Ovary (tissue), 3 donors: Measurements from ENCODE around the gene CARD9.

Experiments used
- POLR2A ChIP-seq: fragments of 450-650 bp; IDR thresholded peaks from one replicate; pipeline ENCODE4 v1.6.1; 2017; ENCODE audit warnings: antibody characterized with exemption, mild to moderate bottlenecking, moderate library complexity
- TF ChIP-seq, protein P1 (sequence below), 3 donors: fragments of 450-650 bp in 2 of 3; fragments of 200-600 bp in 1 of 3; IDR thresholded peaks; one replicate each; pipeline versions ENCODE4 v1.5.1 to v1.8.0; 2016 to 2022; ENCODE audit warnings: antibody characterized with exemption in 3 of 3, mild to moderate bottlenecking in 1 of 3
- donor health status: DM: no; HTN: no; CAD: no.

DNA sequence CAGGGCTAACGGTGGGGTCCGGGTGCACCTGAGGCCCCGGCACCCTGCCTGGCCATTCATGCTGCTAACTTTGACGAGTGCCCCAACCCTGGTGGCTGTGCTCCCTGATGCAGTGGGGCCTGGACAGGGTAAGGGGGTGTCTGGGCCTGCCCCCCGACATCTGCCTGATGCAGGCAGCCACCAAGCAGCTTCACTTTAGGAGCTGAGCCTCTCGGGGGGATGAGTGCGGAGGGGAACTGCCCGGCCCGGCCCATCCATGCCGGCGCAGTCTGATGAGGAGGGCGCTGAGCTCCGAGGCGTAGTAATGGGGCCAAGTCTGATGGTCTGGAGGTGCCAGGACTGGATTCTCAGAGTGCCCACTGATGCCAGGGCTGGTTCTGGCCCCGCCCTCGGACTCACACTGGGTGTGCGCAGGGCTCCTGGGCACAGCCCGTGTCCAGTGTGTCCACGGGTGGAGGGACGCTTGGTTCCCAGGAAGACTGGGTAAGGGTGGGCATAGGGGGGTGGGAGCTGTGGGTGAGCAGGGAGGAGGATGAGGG is 26.5 kb downstream of the CARD9 start:
- no peak for TF ChIP-seq POLR2A
- TF ChIP-seq, protein P1, sequence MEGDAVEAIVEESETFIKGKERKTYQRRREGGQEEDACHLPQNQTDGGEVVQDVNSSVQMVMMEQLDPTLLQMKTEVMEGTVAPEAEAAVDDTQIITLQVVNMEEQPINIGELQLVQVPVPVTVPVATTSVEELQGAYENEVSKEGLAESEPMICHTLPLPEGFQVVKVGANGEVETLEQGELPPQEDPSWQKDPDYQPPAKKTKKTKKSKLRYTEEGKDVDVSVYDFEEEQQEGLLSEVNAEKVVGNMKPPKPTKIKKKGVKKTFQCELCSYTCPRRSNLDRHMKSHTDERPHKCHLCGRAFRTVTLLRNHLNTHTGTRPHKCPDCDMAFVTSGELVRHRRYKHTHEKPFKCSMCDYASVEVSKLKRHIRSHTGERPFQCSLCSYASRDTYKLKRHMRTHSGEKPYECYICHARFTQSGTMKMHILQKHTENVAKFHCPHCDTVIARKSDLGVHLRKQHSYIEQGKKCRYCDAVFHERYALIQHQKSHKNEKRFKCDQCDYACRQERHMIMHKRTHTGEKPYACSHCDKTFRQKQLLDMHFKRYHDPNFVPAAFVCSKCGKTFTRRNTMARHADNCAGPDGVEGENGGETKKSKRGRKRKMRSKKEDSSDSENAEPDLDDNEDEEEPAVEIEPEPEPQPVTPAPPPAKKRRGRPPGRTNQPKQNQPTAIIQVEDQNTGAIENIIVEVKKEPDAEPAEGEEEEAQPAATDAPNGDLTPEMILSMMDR (IDR thresholded peaks at IDR 0.05), result no peak
